K562 (cell line): ENCODE data around the gene GRK3. TPM values are rescaled to one million over a fixed set of nuclear protein-coding genes. Genes with fewer than 3 reads are reported as not detected.

Experiments
- C11orf30 ChIP-seq: fragments of 450-650 bp; IDR thresholded peaks from 2 replicates; pipeline ENCODE4 v1.6.1; 2016; ENCODE audit warnings: low read depth, mild to moderate bottlenecking
- FOXK1 ChIP-seq: sonication (generic); formaldehyde crosslinking; IDR thresholded peaks from 2 replicates; pipeline ENCODE4 v1.8.0; 2022; ENCODE audit warnings: missing genetic modification reagents, mild to moderate bottlenecking, borderline replicate concordance
- GABPA ChIP-seq: fragments of 200-800 bp; sonication (Bioruptor generic); conservative IDR thresholded peaks from 2 replicates; pipeline ENCODE4 v1.6.1; 2016; ENCODE audit warnings: low read depth, missing genetic modification characterization, missing compliant biosample characterization
- GABPB2 ChIP-seq: fragments of 250-450 bp; sonication (Bioruptor Pico); conservative IDR thresholded peaks from 2 replicates; pipeline ENCODE4 v1.5.1; 2021; ENCODE audit warnings: mild to moderate bottlenecking
- KLF13 ChIP-seq: fragments of 450-650 bp; IDR thresholded peaks from 2 replicates; pipeline ENCODE4 v1.6.1; 2016; ENCODE audit warnings: missing genetic modification characterization, low read depth, mild to moderate bottlenecking, missing compliant biosample characterization, moderate library complexity, borderline replicate concordance
- L3MBTL2 ChIP-seq: fragments of 450-650 bp; IDR thresholded peaks from 2 replicates; pipeline ENCODE4 v1.6.1; 2016; ENCODE audit warnings: mild to moderate bottlenecking, moderate library complexity
- MBD2 ChIP-seq: sonication (generic); IDR thresholded peaks from 2 replicates; pipeline ENCODE4 v1.6.1; 2016; ENCODE audit warnings: low read depth, borderline replicate concordance
- RAD21 ChIP-seq, 2 experiments: fragments of 250-450 bp in 1 of 2; fragments of 450-650 bp in 1 of 2; sonication (Bioruptor Pico) in 1 of 2; formaldehyde crosslinking in 1 of 2; IDR thresholded peaks in 1 of 2; conservative IDR thresholded peaks in 1 of 2; 2 replicates each; pipeline versions ENCODE4 v1.4.0 to v1.8.0; 2020 to 2022; ENCODE audit warnings: mild to moderate bottlenecking in 2 of 2, moderate library complexity in 1 of 2
- SETDB1 ChIP-seq: IDR thresholded peaks from one replicate; pipeline ENCODE4 v1.6.1; 2012; ENCODE audit warnings: low read length, control low read depth, inconsistent platforms
- SMC3 ChIP-seq: conservative IDR thresholded peaks from 2 replicates; pipeline ENCODE4 v1.6.1; 2011; ENCODE audit warnings: low read depth, low read length, improper control_type of control experiment; ENCODE audit not compliant: insufficient read depth
- SRSF9 ChIP-seq: fragments of 200-400 bp; formaldehyde crosslinking; IDR thresholded peaks from 2 replicates; pipeline ENCODE4 v1.6.1; 2017; ENCODE audit warnings: low read depth, low read length, borderline replicate concordance
- STAT6 ChIP-seq: sonication (generic); formaldehyde crosslinking; IDR thresholded peaks from 2 replicates; pipeline ENCODE4 v1.8.1; 2023; ENCODE audit warnings: mild to moderate bottlenecking, missing genetic modification reagents
- TFE3 ChIP-seq: fragments of 450-650 bp; formaldehyde crosslinking; IDR thresholded peaks from 2 replicates; pipeline ENCODE4 v1.4.0; 2020; ENCODE audit warnings: mild to moderate bottlenecking, mixed read lengths
- TRIM24 ChIP-seq, 2 experiments: fragments of 450-650 bp; IDR thresholded peaks; 2 replicates each; pipeline ENCODE4 v1.6.1; 2016
- ZBTB1 ChIP-seq: sonication (generic); formaldehyde crosslinking; IDR thresholded peaks from 2 replicates; pipeline ENCODE4 v1.8.1; 2023; ENCODE audit warnings: missing genetic modification reagents, low read depth, mild to moderate bottlenecking, borderline replicate concordance
- ZNF143 ChIP-seq: sonication (generic); formaldehyde crosslinking; IDR thresholded peaks from 2 replicates; pipeline ENCODE4 v1.9.0; 2022; ENCODE audit warnings: mild to moderate bottlenecking, missing genetic modification reagents
- ZNF316 ChIP-seq: fragments of 450-650 bp; IDR thresholded peaks from 2 replicates; pipeline ENCODE4 v1.6.1; 2016
- polyA plus RNA-seq, 8 experiments: library from polyadenylated mRNA; depleted of rRNA in 4 of 8; stranded (reverse) in 5 of 8; unstranded in 3 of 8; fragments of >200 nt; fragmentation: Nextera tagmentation in 2 of 8; fragmentation: Illumina TruSeq in 1 of 8; extraction: Ambion mirVana in 2 of 8; extraction: Trizol in 1 of 8; gene quantifications; 2 replicates each; pipeline versions ENCODE4 v1.2.1 to v1.2.3, GENCODE V29; 2011 to 2014; ENCODE audit warnings: inconsistent platforms in 1 of 8, missing spikeins in 1 of 8
- total RNA-seq, 7 experiments: library from RNA; depleted of rRNA in 6 of 7; stranded (reverse); fragments of >200 nt in 6 of 7; fragmentation: Illumina TruSeq in 2 of 7; extraction: Trizol in 2 of 7; gene quantifications; 2 replicates each; pipeline versions ENCODE4 v1.2.1 to v1.2.3, GENCODE V29; 2011 to 2021; ENCODE audit warnings: low replicate concordance in 1 of 7
- TF ChIP-seq, protein P1 (sequence below): fragments of 250-450 bp; sonication (Bioruptor Pico); IDR thresholded peaks from 2 replicates; pipeline ENCODE4 v1.4.0; 2020; ENCODE audit warnings: borderline replicate concordance
- TF ChIP-seq, protein P2 (sequence below): fragments of 250-450 bp; sonication (Bioruptor Pico); IDR thresholded peaks from 2 replicates; pipeline ENCODE4 v1.5.0; 2021; ENCODE audit warnings: mild to moderate bottlenecking, moderate library complexity

The GRK3 gene
- total and polyA plus RNA-seq, 9 of the 15 experiments (the other 6 are each of a cell fraction or from before 2014, with no cell fraction given): 1.4 to 7.6 (median 3.6) TPM

DNA sequence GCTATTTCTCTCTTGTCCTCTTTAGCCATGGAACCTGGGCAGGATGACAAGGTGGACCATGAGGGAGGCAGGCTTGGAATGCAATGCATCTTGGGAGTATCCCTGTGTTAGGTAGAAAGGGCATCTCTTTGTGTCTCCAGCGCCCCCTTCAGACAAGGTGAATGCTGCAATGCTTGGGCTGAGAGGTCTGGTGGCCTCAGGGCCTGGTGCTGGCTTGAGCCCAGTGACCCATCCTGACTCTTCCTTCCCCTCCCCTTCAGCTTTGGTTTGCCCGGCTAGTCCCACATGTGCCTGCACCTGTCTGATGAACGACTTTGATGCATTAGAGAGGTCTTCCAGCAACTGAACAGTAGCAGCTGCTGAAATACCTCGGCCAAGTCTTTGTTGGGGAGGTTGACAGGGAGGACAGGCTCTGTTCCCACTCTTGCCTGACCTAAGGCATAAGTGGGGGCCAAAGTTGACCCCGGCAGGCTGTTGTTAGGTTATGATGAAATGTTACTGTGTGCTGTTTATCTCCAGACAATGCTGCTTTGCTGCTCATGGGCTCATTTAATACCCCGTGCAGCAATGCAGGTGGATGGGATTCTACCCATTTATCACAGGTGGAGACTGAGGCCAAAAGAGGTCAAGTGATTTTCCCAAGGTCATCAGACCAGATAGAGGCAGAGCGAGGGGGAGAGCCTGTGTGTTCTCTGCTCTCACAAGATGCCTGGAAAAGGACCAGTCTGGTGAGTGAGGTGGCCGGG, 200.0 kb downstream of the GRK3 start (continued):
- no peak for TF ChIP-seq STAT6 (CRISPR knock-in tag)
- TF ChIP-seq GABPA (tag): no peak
- TF ChIP-seq, protein P1, sequence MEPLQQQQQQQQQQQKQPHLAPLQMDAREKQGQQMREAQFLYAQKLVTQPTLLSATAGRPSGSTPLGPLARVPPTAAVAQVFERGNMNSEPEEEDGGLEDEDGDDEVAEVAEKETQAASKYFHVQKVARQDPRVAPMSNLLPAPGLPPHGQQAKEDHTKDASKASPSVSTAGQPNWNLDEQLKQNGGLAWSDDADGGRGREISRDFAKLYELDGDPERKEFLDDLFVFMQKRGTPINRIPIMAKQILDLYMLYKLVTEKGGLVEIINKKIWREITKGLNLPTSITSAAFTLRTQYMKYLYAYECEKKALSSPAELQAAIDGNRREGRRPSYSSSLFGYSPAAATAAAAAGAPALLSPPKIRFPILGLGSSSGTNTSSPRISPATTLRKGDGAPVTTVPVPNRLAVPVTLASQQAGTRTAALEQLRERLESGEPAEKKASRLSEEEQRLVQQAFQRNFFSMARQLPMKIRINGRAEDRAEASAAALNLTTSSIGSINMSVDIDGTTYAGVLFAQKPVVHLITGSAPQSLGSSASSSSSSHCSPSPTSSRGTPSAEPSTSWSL (CRISPR knock-in tag): no peak
- TF ChIP-seq TFE3 (CRISPR knock-in tag): no peak
- TF ChIP-seq RAD21 (CRISPR knock-in tag; conservative IDR thresholded peaks at IDR 0.05 in 1 of 2, IDR thresholded peaks at IDR 0.05 in 1 of 2): 0 out of 4 replicates have a peak, but pooled peaks of 1 of the 2 experiments have one; percentile 5
- TF ChIP-seq KLF13 (tag): no peak
- TF ChIP-seq L3MBTL2: no peak
- no peak for TF ChIP-seq TRIM24 (IDR thresholded peaks at IDR 0.05)
- 0 out of 2 replicates have a peak, but pooled peaks have one; percentile 8 for TF ChIP-seq SMC3
- TF ChIP-seq ZBTB1: no peak
- TF ChIP-seq, protein P2, sequence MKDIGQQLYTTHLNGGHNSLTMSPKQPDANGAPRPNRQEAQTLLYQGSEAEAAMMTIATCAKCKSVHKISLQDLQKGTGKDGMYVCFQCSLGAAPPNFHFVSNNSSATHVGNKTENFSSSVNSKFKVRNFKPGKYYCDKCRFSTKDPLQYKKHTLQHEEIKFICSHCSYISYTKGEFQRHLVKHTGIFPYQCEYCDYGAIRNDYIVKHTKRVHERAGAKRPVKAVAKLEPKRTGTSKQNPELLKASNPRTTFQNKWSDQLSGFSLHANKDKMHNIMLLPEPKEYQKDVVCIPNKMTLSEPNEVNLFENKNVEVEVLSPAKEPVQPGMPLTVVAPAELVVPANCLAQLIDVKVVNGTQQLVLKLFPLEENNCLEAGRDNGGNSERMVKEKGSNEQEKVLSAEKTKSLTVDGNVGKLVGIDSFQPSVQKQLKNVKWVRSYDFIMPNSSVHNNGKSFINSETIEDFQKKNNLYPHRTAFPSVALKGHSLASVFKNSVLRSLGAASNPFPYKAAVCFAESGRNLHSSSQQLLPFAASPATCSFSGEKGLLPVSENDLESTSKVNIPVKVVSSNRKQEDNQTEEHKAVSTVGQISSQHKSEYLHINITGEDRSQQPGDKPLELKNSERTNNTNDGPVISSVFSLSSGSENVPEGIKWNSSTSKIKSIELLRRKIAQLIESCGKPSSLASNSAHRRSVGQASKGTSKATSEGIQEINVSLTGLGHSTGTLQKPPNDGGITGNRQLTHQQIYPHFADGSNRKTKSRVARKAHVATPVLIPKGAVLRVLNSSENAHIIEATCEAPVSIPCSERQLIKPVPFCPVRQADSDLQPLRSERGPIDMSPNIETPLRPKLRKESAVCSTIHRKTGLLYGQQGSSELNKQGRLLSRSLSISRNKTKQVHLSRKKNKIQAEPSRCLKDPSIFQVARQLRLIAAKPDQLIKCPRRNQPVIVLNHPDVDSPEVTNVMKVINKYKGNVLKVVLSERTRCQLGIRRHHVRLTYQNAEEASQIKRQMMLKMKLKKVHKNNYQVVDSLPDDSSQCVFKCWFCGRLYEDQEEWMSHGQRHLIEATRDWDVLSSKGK: no peak
- no peak for TF ChIP-seq GABPB2
- no peak for TF ChIP-seq ZNF316
- no peak for TF ChIP-seq C11orf30
- no peak for TF ChIP-seq SETDB1
- TF ChIP-seq SRSF9: no peak
- no peak for TF ChIP-seq MBD2
- peak; percentile 65 for TF ChIP-seq ZNF143 (CRISPR knock-in tag)
- TF ChIP-seq FOXK1: no peak
